Measurements from ENCODE around the gene WDR64. TPM values are rescaled to one million over a fixed set of nuclear protein-coding genes. Genes with fewer than 3 reads are reported as not detected.

WDR64 gene
- polyA plus RNA-seq, 1 donor (not counting 4 experiments of a cell fraction or from before 2014, with no cell fraction given), result not detected

DNA sequence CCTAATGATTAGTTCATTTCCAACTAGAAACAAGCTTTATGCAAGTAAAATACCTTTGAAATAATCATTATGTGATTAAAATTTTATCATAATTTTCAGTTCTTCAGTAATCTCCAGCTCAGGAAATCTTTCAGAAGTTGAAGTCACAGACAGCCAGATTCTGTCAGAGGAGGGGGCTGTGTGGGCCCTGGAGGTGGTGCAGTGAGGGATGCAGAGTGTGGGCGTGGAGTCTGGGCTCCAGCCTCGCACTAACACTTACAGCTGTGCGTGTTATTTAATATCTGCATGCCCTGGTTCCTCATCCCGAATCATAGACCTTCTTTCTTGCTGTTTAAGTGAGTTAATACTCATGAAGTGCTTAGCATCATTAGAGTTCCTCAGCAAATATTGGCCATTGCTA is 23.9 kb downstream of the WDR64 start:
- Histone ChIP-seq H3K9ac (ENCODE audit: control insufficient read depth, extremely low read depth, insufficient read depth, low read length) (no peak overlapping the region), H3K27ac (ENCODE audit: control insufficient read depth, insufficient read depth, low read length) (no peak overlapping the region), H3K4me1 (ENCODE audit: control insufficient read depth, extremely low read depth, insufficient read depth, low read length) (no peaks in the 10 kb centered on the region), H3K4me2 (ENCODE audit: control insufficient read depth, extremely low read depth, insufficient read depth, low read depth, low read length) (no peak overlapping the region), H2AFZ (ENCODE audit: control insufficient read depth, low read length) (no peak overlapping the region), H4K20me1 (ENCODE audit: control insufficient read depth, extremely low read depth, insufficient read depth, low read length) (no peaks in the 10 kb centered on the region), H3K4me3 (ENCODE audit: control insufficient read depth in 2 of 3, extremely low read depth in 1 of 3, insufficient read depth in 2 of 3, low read depth in 1 of 3, low read length in 3 of 3) (no peak overlapping the region), H3K9me1 (ENCODE audit: control insufficient read depth, extremely low read depth, insufficient read depth, low read length) (no peaks in the 10 kb centered on the region), H3K9me3 (ENCODE audit: control insufficient read depth, low read depth, low read length) (no peaks in the 10 kb centered on the region), H3K27me3 (ENCODE audit: control insufficient read depth, extremely low read depth, insufficient read depth, low read length) (no peaks in the 10 kb centered on the region), H3K79me2 (ENCODE audit: control insufficient read depth, insufficient read depth, low read length) (no peaks in the 10 kb centered on the region), H3K36me3 (ENCODE audit: control insufficient read depth in 2 of 2, extremely low read depth in 1 of 2, insufficient read depth in 2 of 2, low read length in 2 of 2) (no peaks in the 10 kb centered on the region)
- DNase-seq (ENCODE audit: low read depth, low spot score) (no peak), FAIRE-seq (no peak)
- dilution Hi-C loops (cut with MboI; ENCODE audit: extremely low pct_ligation_motif_present, low sequenced_read_pairs), result no loop called here
- no peak for TF ChIP-seq EZH2 (IDR thresholded peaks at IDR 0.05; ENCODE audit: low read length)

DNA sequence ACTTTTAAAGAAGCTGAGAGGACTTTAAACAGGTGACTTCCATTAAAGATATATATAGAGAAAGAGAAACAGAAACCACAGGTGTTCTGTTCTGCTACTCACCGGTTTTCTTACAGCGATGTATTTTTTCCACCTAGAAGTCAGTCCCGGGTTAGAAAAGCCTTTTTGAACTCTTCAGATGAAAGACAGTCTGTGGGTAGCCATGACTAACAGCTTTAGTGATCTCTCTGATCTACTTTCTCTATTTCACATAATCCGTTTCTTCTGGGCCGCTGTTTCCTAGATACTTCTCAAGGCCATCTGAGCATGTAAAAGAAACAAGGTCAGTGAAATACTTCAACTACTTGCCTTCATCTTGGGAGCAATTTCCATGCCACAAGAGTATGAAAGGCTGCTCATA is 25.1 kb downstream of the WDR64 start:
- Histone ChIP-seq H3K4me3 (ENCODE audit: control insufficient read depth in 2 of 3, extremely low read depth in 1 of 3, insufficient read depth in 2 of 3, low read depth in 1 of 3, low read length in 3 of 3) (no peak overlapping the region), H3K4me2 (ENCODE audit: control insufficient read depth, extremely low read depth, insufficient read depth, low read depth, low read length) (no peak overlapping the region), H3K27me3 (ENCODE audit: control insufficient read depth, extremely low read depth, insufficient read depth, low read length) (no peaks in the 10 kb centered on the region), H3K4me1 (ENCODE audit: control insufficient read depth, extremely low read depth, insufficient read depth, low read length) (no peaks in the 10 kb centered on the region), H2AFZ (ENCODE audit: control insufficient read depth, low read length) (no peak overlapping the region), H3K36me3 (ENCODE audit: control insufficient read depth in 2 of 2, extremely low read depth in 1 of 2, insufficient read depth in 2 of 2, low read length in 2 of 2) (no peaks in the 10 kb centered on the region), H3K27ac (ENCODE audit: control insufficient read depth, insufficient read depth, low read length) (no peak overlapping the region), H3K9me3 (ENCODE audit: control insufficient read depth, low read depth, low read length) (no peaks in the 10 kb centered on the region), H3K9ac (ENCODE audit: control insufficient read depth, extremely low read depth, insufficient read depth, low read length) (no peak overlapping the region), H3K9me1 (ENCODE audit: control insufficient read depth, extremely low read depth, insufficient read depth, low read length) (no peaks in the 10 kb centered on the region), H4K20me1 (ENCODE audit: control insufficient read depth, extremely low read depth, insufficient read depth, low read length) (no peaks in the 10 kb centered on the region), H3K79me2 (ENCODE audit: control insufficient read depth, insufficient read depth, low read length) (no peaks in the 10 kb centered on the region)
- dilution Hi-C loops (cut with MboI; ENCODE audit: extremely low pct_ligation_motif_present, low sequenced_read_pairs), result no loop called here
- TF ChIP-seq EZH2 (IDR thresholded peaks at IDR 0.05; ENCODE audit: low read length), result no peak
- TF ChIP-seq, protein P1, sequence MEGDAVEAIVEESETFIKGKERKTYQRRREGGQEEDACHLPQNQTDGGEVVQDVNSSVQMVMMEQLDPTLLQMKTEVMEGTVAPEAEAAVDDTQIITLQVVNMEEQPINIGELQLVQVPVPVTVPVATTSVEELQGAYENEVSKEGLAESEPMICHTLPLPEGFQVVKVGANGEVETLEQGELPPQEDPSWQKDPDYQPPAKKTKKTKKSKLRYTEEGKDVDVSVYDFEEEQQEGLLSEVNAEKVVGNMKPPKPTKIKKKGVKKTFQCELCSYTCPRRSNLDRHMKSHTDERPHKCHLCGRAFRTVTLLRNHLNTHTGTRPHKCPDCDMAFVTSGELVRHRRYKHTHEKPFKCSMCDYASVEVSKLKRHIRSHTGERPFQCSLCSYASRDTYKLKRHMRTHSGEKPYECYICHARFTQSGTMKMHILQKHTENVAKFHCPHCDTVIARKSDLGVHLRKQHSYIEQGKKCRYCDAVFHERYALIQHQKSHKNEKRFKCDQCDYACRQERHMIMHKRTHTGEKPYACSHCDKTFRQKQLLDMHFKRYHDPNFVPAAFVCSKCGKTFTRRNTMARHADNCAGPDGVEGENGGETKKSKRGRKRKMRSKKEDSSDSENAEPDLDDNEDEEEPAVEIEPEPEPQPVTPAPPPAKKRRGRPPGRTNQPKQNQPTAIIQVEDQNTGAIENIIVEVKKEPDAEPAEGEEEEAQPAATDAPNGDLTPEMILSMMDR (optimal IDR thresholded peaks at IDR 0.05 in 1 of 3, IDR thresholded peaks at IDR 0.05 in 1 of 3, conservative IDR thresholded peaks at IDR 0.05 in 1 of 3; ENCODE audit: extremely low read depth in 1 of 3, insufficient read depth in 2 of 3, low read length in 3 of 3), result no peak
- DNase-seq (ENCODE audit: low read depth, low spot score) (no peak), FAIRE-seq (no peak)

DNA sequence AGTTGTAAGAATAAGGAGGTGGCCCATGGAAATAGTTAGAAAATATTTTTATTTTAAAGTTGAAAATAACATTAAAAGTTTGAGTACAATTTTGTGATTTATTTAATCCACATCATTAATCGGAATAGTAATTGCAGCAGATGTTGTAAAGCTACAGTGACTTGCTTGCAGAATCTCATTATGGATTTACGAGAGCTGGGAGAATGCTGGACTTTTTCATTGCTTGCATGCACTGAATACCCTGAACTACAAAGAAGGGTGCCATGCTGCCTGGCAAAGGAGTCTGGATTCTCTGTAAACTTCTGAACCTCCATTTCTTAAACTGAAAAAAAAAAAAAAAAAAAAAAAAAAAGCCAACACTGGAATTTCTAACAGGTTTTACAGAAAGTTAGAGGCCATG is 26.5 kb downstream of the WDR64 start:
- Histone ChIP-seq H4K20me1 (ENCODE audit: control insufficient read depth, extremely low read depth, insufficient read depth, low read length) (no peaks in the 10 kb centered on the region), H3K27ac (ENCODE audit: control insufficient read depth, insufficient read depth, low read length) (no peak overlapping the region), H3K9ac (ENCODE audit: control insufficient read depth, extremely low read depth, insufficient read depth, low read length) (no peak overlapping the region), H3K79me2 (ENCODE audit: control insufficient read depth, insufficient read depth, low read length) (no peaks in the 10 kb centered on the region), H3K4me2 (ENCODE audit: control insufficient read depth, extremely low read depth, insufficient read depth, low read depth, low read length) (no peak overlapping the region), H3K36me3 (ENCODE audit: control insufficient read depth in 2 of 2, extremely low read depth in 1 of 2, insufficient read depth in 2 of 2, low read length in 2 of 2) (no peaks in the 10 kb centered on the region), H3K9me3 (ENCODE audit: control insufficient read depth, low read depth, low read length) (no peaks in the 10 kb centered on the region), H2AFZ (ENCODE audit: control insufficient read depth, low read length) (no peak overlapping the region), H3K27me3 (ENCODE audit: control insufficient read depth, extremely low read depth, insufficient read depth, low read length) (no peaks in the 10 kb centered on the region), H3K9me1 (ENCODE audit: control insufficient read depth, extremely low read depth, insufficient read depth, low read length) (no peaks in the 10 kb centered on the region), H3K4me3 (ENCODE audit: control insufficient read depth in 2 of 3, extremely low read depth in 1 of 3, insufficient read depth in 2 of 3, low read depth in 1 of 3, low read length in 3 of 3) (no peak overlapping the region), H3K4me1 (ENCODE audit: control insufficient read depth, extremely low read depth, insufficient read depth, low read length) (no peaks in the 10 kb centered on the region)
- no peak for TF ChIP-seq EZH2 (IDR thresholded peaks at IDR 0.05; ENCODE audit: low read length)
- TF ChIP-seq, protein P1 (optimal IDR thresholded peaks at IDR 0.05 in 1 of 3, IDR thresholded peaks at IDR 0.05 in 1 of 3, conservative IDR thresholded peaks at IDR 0.05 in 1 of 3; ENCODE audit: extremely low read depth in 1 of 3, insufficient read depth in 2 of 3, low read length in 3 of 3), result no peak
- FAIRE-seq (no peak), DNase-seq (ENCODE audit: low read depth, low spot score) (no peak)
- dilution Hi-C loops (cut with MboI; ENCODE audit: extremely low pct_ligation_motif_present, low sequenced_read_pairs), result no loop called here
